Measurements from ENCODE around the gene ELFN2.

The ELFN2 gene

DNA sequence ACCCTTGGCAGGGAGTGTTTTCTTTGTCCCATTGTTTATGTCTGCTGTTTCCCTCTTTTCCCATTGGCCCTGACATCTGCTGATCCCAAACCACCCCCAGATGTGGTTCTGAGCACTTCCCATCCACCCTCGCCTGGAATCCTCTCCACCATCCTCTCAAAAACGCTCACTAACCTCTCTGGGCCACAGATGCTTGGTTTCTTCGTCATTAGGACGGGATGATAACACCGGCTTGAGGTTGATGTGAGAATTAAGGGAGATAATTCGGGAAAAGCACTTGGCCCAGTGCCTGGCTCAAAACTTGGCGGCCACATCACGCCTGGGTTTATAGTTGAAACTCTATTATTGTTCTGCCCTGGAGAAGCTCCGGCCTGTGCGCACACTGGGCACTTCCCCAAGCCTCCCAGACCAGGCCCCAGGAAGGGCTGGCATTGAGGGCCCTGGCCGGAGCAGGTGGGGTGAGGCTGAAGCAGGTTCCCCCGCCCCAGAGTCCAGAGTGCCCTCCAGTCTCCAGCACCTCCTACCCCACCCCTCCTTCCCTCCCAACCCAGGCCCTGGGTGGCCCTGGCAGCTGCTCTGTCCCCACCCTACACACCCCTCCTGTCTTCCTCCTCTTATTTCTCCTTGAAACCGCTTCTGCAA lies 81.3 kb downstream of the ELFN2 start:
- in situ Hi-C loops (cut with MboI; ENCODE audit: low pct_unique_long_range_greater_than_20kb, low sequenced_read_pairs, unreplicated experiment), result no loop called here
- no peak for TF ChIP-seq CTCF (IDR thresholded peaks at IDR 0.05; ENCODE audit: extremely low read depth, insufficient read depth, missing control alignments)
- no peak for DNase-seq (ENCODE audit: low spot score)

GRCh38 chr22:37344735-37345449 lies 82.4 kb downstream of the ELFN2 start:
- no peak for TF ChIP-seq CTCF (IDR thresholded peaks at IDR 0.05; ENCODE audit: extremely low read depth, insufficient read depth, missing control alignments)
- in situ Hi-C loops (cut with MboI; ENCODE audit: low pct_unique_long_range_greater_than_20kb, low sequenced_read_pairs, unreplicated experiment), result no loop called here
- no peak for DNase-seq (ENCODE audit: low spot score)

- DNase-seq (ENCODE audit: low spot score), result no peak
- TF ChIP-seq CTCF (IDR thresholded peaks at IDR 0.05; ENCODE audit: extremely low read depth, insufficient read depth, missing control alignments), result no peak
- in situ Hi-C loops (cut with MboI; ENCODE audit: low pct_unique_long_range_greater_than_20kb, low sequenced_read_pairs, unreplicated experiment), result no loop called here
Observed at GRCh38 chr22:37343863-37344734, 83.2 kb downstream of the ELFN2 start.

DNA sequence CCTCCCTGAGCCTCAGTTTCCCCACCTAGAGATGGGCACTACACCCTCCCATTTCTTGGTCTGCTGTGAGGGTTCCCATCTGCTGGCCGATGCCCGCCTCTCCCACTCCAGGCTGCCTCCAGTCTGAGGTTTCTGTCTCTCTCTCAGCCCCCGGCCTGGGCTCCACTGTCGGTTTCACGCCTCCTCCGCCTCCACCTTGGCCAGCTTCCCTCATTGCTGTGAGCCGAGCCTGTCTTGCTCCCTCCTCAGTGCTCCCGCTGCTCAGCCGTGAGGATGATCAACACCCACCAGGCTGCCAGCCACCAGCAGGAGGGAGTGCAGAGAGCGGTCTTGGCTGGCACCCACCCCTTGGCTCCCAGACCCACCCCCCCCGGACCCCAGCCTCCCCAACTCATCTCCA lies 83.9 kb downstream of the ELFN2 start:
- in situ Hi-C loops (cut with MboI; ENCODE audit: low pct_unique_long_range_greater_than_20kb, low sequenced_read_pairs, unreplicated experiment), result no loop called here
- no peak for DNase-seq (ENCODE audit: low spot score)
- no peak for TF ChIP-seq CTCF (IDR thresholded peaks at IDR 0.05; ENCODE audit: extremely low read depth, insufficient read depth, missing control alignments)

DNA sequence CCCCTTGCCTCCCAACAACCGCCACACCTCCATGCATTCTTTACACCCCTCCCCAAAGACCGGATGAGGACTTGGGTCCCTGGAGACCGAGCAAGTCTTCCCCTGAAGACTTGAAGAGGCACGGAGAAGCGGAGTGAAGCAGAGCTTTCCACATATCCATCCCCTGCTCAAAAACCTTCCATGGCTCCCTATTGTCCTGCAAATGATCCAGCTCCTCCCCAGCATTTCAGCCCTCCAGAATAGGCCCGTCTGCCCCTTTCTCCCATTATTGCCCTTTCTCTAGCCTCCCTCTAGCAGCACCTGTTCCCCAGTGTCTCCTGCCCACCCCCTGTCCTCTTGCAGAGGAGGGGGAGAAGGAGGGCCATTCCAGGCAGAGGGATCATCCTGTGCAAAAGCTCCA lies 85.2 kb downstream of the ELFN2 start:
- TF ChIP-seq CTCF (IDR thresholded peaks at IDR 0.05; ENCODE audit: extremely low read depth, insufficient read depth, missing control alignments), result no peak
- in situ Hi-C loops (cut with MboI; ENCODE audit: low pct_unique_long_range_greater_than_20kb, low sequenced_read_pairs, unreplicated experiment), result no loop called here

GRCh38 chr22:37340331-37341262 lies 86.7 kb downstream of the ELFN2 start:
- TF ChIP-seq CTCF (IDR thresholded peaks at IDR 0.05; ENCODE audit: extremely low read depth, insufficient read depth, missing control alignments), result no peak
- in situ Hi-C loops (cut with MboI; ENCODE audit: low pct_unique_long_range_greater_than_20kb, low sequenced_read_pairs, unreplicated experiment), result no loop called here
- DNase-seq (ENCODE audit: low spot score), result no peak

More for the DNA sequence above, 85.2 kb downstream of the ELFN2 start:
- DNase-seq (ENCODE audit: low spot score), result no peak

Measured in GM13977 (cell line).